GM21717 (cell line): ENCODE measurements around the gene ZNF124.

Experiments used
- ATAC-seq: cut with Tn5 transposase; IDR thresholded peaks from one replicate; pipeline ENCODE4 v1.9.1; 2021; ENCODE audit warnings: mild to moderate bottlenecking, moderate library complexity; ENCODE audit not compliant: unreplicated experiment

ZNF124 gene

GRCh38 chr1:247114351-247115140 is 57.3 kb downstream of the ZNF124 start:
- no peak for ATAC-seq

GRCh38 chr1:247113733-247114271 is 58.0 kb downstream of the ZNF124 start:
- ATAC-seq: no peak

DNA sequence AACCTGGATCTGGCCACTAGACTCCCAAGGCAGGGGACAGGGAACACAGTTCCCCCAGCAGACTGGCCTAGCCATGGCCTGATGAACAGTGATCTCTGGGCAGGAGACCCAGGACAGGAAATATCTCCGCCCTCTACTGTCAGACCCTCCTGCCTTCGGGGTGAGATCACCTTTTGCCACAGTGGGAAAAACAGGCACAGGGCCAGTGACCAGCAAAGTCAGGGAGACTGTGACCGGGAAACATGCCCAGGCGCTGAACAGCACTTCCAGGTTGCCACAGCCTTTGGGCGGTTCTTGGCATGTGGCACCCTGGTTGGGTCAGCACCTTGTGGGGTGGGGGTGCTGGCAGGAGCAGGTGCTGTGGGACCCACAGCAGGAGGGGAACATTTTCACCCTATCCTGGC is 58.7 kb downstream of the ZNF124 start:
- ATAC-seq: no peak

- ATAC-seq: no peak
Measured at GRCh38 chr1:247112479-247112781, 59.4 kb downstream of the ZNF124 start.

DNA sequence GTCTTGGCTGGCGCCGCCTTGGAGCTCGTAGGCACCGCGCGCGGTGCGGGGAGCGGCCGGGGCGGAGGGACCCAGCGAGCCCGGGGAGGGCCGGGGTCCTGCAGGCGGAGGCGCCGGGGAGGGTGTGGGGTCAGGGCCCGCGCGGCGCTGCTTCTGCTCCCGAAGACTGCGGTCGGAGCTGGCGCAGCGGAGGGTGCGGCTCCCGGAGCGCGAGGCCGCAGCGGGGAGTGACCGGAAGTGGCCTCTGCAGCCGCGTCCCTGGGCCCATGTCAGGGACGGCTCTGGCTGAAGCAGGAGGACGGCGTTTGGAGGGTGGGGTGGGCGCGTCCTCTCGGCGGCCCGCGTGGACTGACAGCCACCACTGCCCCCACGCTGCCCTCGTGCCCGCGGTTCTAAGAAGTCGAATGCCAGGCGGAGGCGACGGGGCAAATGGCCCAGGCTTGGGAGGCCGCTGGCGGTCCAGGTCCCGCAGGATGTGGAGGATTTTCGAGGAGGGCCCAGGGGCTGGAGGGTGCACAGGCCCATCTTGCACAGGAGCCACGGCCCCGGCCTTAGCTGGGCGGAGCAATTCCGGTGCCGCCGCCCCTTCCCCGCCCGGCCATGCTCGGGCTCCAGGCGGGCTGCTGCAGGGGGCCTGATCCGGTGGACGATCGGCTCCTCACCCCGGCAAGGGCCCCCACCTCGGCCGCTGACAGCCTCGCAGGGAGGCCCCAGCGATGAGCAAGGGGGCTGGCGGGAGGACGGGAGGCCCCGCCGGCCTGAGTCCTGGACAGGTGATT is 59.9 kb downstream of the ZNF124 start:
- ATAC-seq: no peak

DNA sequence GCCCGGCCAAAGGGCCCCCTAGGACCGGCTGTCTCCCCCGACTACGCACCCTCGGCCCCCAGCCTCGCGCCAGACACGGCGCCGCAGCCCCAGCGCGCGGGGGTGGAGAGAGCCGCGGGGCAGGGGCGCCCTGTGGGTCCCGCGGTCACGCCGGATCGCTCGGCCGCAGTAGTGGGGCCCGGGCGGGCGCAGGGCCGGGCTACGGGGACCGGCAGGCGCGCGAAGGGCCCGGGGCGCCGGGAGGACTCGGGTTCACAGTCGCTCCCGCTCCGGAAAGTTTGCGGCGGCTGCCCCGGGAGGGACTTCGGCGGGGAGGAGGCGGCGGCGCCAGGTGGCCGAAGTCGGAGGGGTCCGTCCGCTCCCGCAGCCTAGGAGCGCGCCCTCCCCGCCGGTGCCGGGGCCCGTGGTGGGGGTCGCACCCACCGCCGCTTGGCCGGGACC is 60.5 kb downstream of the ZNF124 start:
- no peak for ATAC-seq

DNA sequence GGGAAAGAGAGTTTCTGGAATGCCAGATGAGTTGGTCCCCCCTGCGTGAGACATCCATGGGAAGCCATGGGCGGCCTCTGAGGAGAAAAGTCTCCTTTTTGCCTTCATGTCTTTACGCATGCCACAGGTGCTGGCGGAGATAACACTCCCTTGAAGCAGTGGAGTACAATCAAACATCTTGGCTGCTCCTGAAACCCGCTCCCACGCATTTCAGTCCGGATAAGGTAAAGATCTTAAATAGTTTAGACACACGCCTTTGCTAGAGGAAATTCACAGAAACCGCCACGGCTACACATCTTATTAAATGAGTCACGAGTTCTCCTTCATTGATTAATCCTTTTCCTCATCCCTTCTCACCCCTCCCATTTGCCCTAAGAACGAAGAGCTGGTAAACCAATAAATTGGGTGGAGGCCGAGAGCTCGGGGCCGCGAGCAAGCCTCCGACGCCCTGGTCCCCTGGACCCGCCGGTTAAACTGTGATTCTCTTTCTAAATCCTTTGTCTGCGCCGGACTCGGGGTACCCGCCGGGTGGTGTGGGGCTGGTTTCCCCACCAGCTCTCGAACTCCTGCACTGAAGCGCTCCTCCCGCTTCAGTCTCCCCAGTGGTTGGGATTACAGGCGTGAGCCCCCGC is 61.1 kb downstream of the ZNF124 start:
- no peak for ATAC-seq

- no peak for ATAC-seq
Measured at GRCh38 chr1:247107694-247108093, 64.1 kb downstream of the ZNF124 start.

GRCh38 chr1:247105966-247106365 is 65.9 kb downstream of the ZNF124 start:
- ATAC-seq: no peak
